Lower leg skin (tissue), 4 donors: ENCODE results near the gene HABP2. TPM values are rescaled to one million over a fixed set of nuclear protein-coding genes. Genes with fewer than 3 reads are reported as not detected.

Experiments used
- DNase-seq, 2 donors: peaks; one replicate each; pipeline ENCODE4 v3.0.0-alpha.2; 2019; ENCODE audit warnings: low spot score in 2 of 2
- H3K4me3 ChIP-seq: fragments of 200-600 bp; sonication (generic); 2 replicates; pipeline ENCODE4 v1.5.1; 2017; ENCODE audit warnings: mild to moderate bottlenecking, low read depth; ENCODE audit not compliant: poor library complexity, severe bottlenecking
- POLR2A ChIP-seq, 2 donors: fragments of 450-650 bp; IDR thresholded peaks; one replicate each; pipeline ENCODE4 v1.6.1; 2016 to 2017; ENCODE audit warnings: antibody characterized with exemption in 2 of 2, mild to moderate bottlenecking in 1 of 2, moderate library complexity in 1 of 2
- WGBS, 2 donors: methylation state at CpG; one replicate each; pipeline ENCODE4 v1.1.5; 2018; 5-methylcytosine and 5-hydroxymethylcytosine counted together
- intact Hi-C: fragments of 100-400 bp; cut with DNase I; formaldehyde crosslinking; loops from one replicate; pipeline ENCODE4 v1.15.0; 2023; ENCODE audit warnings: low total_unique reads
- total RNA-seq, 4 donors: library from RNA; depleted of rRNA; stranded (reverse); fragments of >200 nt; gene quantifications; one replicate each; pipeline ENCODE4 v1.1.0, GENCODE V29; 2016
- TF ChIP-seq, protein P1 (sequence below), 3 donors: fragments of 450-650 bp; IDR thresholded peaks; one replicate each; pipeline ENCODE4 v1.5.1; 2016; ENCODE audit warnings: antibody characterized with exemption in 3 of 3, mild to moderate bottlenecking in 3 of 3, moderate library complexity in 2 of 3

Gene HABP2
- total RNA-seq, 4 donors from 2014 or later: 0.10 TPM; not detected in 3

DNA sequence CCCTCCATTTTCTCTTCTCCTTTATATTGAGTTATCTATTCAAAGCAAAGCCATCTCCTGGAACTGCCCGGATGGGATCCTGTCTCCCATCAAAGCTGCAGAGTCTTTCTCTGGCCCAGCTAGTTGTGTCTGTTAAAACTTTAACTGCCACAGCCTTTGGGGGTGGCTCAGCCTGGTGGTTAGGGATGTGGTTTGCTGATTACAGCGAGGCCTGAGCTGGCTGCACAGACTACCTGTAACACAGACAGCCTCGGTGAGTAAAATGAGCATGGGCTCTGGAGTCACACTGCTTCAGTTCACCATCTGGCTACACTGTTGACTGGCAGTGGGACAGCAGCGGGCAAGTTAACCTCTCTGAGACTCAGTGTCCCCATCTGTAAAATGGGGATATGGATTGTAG is 18.4 kb upstream of the HABP2 start:
- H3K4me3 ChIP-seq: no peak overlapping the region
- no peak for TF ChIP-seq POLR2A (IDR thresholded peaks at IDR 0.05)
- DNase-seq: no peak
- 79 to 86% methylated on average over 4 of the region's 4 CpGs for WGBS, 2 donors
- intact Hi-C loops: no loop called here

DNA sequence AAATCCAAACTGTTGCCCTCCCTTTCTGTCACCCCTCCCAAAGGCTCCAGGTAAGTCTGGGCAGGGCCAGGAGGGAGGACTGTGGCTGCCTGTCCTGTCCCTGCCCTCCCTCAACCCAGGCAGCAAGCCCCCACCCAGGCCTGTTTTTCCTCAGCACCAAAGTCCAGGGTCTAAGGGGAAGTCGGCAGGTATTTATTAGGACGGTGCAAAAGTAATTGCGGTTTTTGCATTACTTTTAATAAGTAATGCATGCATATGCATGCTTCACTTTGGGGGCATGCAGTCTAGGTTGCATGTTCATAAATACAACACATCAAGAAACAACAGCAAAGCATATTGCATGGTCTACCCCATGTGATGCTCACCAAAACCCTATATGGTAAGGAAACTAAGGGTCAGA is 15.2 kb upstream of the HABP2 start:
- no peak for DNase-seq
- WGBS, 2 donors: 82 to 89% methylated on average over 3 of the region's 3 CpGs
- intact Hi-C loops: no loop called here
- TF ChIP-seq, protein P1, sequence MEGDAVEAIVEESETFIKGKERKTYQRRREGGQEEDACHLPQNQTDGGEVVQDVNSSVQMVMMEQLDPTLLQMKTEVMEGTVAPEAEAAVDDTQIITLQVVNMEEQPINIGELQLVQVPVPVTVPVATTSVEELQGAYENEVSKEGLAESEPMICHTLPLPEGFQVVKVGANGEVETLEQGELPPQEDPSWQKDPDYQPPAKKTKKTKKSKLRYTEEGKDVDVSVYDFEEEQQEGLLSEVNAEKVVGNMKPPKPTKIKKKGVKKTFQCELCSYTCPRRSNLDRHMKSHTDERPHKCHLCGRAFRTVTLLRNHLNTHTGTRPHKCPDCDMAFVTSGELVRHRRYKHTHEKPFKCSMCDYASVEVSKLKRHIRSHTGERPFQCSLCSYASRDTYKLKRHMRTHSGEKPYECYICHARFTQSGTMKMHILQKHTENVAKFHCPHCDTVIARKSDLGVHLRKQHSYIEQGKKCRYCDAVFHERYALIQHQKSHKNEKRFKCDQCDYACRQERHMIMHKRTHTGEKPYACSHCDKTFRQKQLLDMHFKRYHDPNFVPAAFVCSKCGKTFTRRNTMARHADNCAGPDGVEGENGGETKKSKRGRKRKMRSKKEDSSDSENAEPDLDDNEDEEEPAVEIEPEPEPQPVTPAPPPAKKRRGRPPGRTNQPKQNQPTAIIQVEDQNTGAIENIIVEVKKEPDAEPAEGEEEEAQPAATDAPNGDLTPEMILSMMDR (IDR thresholded peaks at IDR 0.05): no peak
- no peak for TF ChIP-seq POLR2A (IDR thresholded peaks at IDR 0.05)
- no peak overlapping the region for H3K4me3 ChIP-seq

GRCh38 chr10:113538151-113538550 is 14.7 kb upstream of the HABP2 start:
- intact Hi-C loops: no loop called here
- H3K4me3 ChIP-seq: no peak overlapping the region
- 93 to 95% methylated on average over 1 of the region's 1 CpG for WGBS, 2 donors
- TF ChIP-seq, protein P1 (IDR thresholded peaks at IDR 0.05): no peak
- TF ChIP-seq POLR2A (IDR thresholded peaks at IDR 0.05): no peak
- no peak for DNase-seq

DNA sequence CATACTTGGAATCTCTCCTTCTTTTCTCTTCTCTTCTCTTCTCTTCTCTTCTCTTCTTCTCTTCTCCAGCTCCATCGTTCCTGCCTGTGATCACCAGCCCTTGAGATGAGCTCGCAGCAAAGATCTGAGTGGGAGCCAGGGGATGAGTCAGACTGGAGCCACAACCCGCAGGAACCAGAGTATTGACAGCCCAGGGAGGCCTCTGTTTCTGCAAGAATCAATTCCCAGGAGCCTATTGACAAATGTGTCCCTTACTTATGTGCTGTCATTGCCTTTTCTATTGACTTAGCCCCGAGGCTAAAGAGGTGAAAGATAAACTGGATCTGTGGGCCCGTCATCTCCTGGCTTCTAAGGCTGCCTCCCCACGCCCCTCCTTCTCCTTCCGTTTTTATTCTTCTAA is 13.1 kb upstream of the HABP2 start:
- intact Hi-C loops: no loop called here
- TF ChIP-seq, protein P1 (IDR thresholded peaks at IDR 0.05): no peak
- no peak for TF ChIP-seq POLR2A (IDR thresholded peaks at IDR 0.05)
- WGBS, 2 donors: 36 to 51% methylated on average over 7 of the region's 7 CpGs
- no peak overlapping the region for H3K4me3 ChIP-seq
- peak in 1 of 2 donors; percentile 39 for DNase-seq

GRCh38 chr10:113540845-113541548 is 11.9 kb upstream of the HABP2 start:
- no peak for DNase-seq
- no peak for TF ChIP-seq POLR2A (IDR thresholded peaks at IDR 0.05)
- TF ChIP-seq, protein P1 (IDR thresholded peaks at IDR 0.05): no peak
- no peak overlapping the region for H3K4me3 ChIP-seq
- intact Hi-C loops: no loop called here
- 90 to 91% methylated on average over 7 of the region's 7 CpGs for WGBS, 2 donors

- no peak for DNase-seq
- intact Hi-C loops: no loop called here
- no peak for TF ChIP-seq POLR2A (IDR thresholded peaks at IDR 0.05)
- TF ChIP-seq, protein P1 (IDR thresholded peaks at IDR 0.05): no peak
- H3K4me3 ChIP-seq: no peak overlapping the region
- 68 to 77% methylated on average over 1 of the region's 1 CpG for WGBS, 2 donors
These were observed 11.3 kb upstream of the HABP2 start for GRCh38 chr10:113541549-113541927.
